SU-DHL-6 (cell line): ENCODE measurements around the gene SERTAD2.

Experiments used
- H2AFZ ChIP-seq: fragments of 200-600 bp; sonication (generic); 2 replicates; pipeline ENCODE4 v1.6.1; 2014; ENCODE audit warnings: low read depth, mild to moderate bottlenecking, moderate library complexity, mixed read lengths, antibody characterized with exemption, low read length; ENCODE audit not compliant: severe bottlenecking
- H3F3A ChIP-seq: fragments of 200-600 bp; shearing (Covaris generic); 2 replicates; pipeline ENCODE4 v1.6.0; 2016; ENCODE audit warnings: antibody characterized with exemption, mild to moderate bottlenecking; ENCODE audit not compliant: insufficient read depth
- H3K27ac ChIP-seq: fragments of 200-600 bp; sonication (generic); 2 replicates; pipeline ENCODE4 v1.5.1; 2016; ENCODE audit warnings: low read depth, mild to moderate bottlenecking, low read length, moderate library complexity, mixed read lengths
- H3K27me3 ChIP-seq: fragments of 200-600 bp; sonication (generic), shearing (Covaris generic); 2 replicates; pipeline ENCODE4 v1.6.0; 2014; ENCODE audit warnings: mild to moderate bottlenecking, low read length
- H3K36me3 ChIP-seq: fragments of 200-600 bp; sonication (generic); 2 replicates; pipeline ENCODE4 v1.6.1; 2014; ENCODE audit warnings: mild to moderate bottlenecking, low read length, mixed read lengths
- H3K4me2 ChIP-seq: fragments of 300-600, 200-600 bp; shearing (Covaris generic), sonication (generic); 2 replicates; pipeline ENCODE4 v1.6.0; 2014; ENCODE audit warnings: low read length, low read depth, mild to moderate bottlenecking; ENCODE audit not compliant: poor library complexity, severe bottlenecking
- H3K4me3 ChIP-seq: fragments of 200-600 bp; sonication (generic); 2 replicates; pipeline ENCODE4 v1.5.1; 2014; ENCODE audit warnings: antibody characterized with exemption, low read length, mild to moderate bottlenecking, mixed read lengths; ENCODE audit not compliant: insufficient read depth, poor library complexity, severe bottlenecking
- H3K79me2 ChIP-seq: fragments of 200-600 bp; sonication (generic); 2 replicates; pipeline ENCODE4 v1.6.1; 2014; ENCODE audit warnings: mild to moderate bottlenecking, low read length, moderate library complexity; ENCODE audit not compliant: insufficient read depth
- H3K9ac ChIP-seq: fragments of 200-600 bp; sonication (generic); 2 replicates; pipeline ENCODE4 v1.7.0; 2014; ENCODE audit warnings: mild to moderate bottlenecking, low read length
- H3K9me2 ChIP-seq: fragments of 200-600 bp; sonication (generic); replicated peaks from 2 replicates; pipeline ENCODE4 v1.6.1; 2014; ENCODE audit warnings: low read length; ENCODE audit not compliant: insufficient read depth
- H3K9me3 ChIP-seq: fragments of 200-600 bp; sonication (generic); 2 replicates; pipeline ENCODE4 v1.6.1; 2014; ENCODE audit warnings: low read length, mixed read lengths; ENCODE audit not compliant: insufficient read depth
- H4K20me1 ChIP-seq: fragments of 200-600 bp; sonication (generic); 2 replicates; pipeline ENCODE4 v1.6.1; 2014; ENCODE audit warnings: low read depth, mild to moderate bottlenecking, antibody characterized with exemption, low read length, moderate library complexity, mixed read lengths
- CTCF ChIP-seq: fragments of 200-600 bp; sonication (generic); IDR thresholded peaks from one replicate; pipeline ENCODE4 v1.5.1; 2017; ENCODE audit warnings: antibody characterized with exemption, mild to moderate bottlenecking, low read length, moderate library complexity; ENCODE audit not compliant: insufficient read depth, poor library complexity, severe bottlenecking
- EZH2phosphoT487 ChIP-seq: fragments of 200-600 bp; sonication (generic), shearing (Covaris generic); conservative IDR thresholded peaks from 2 replicates; pipeline ENCODE4 v1.6.1; 2018; ENCODE audit warnings: mild to moderate bottlenecking, antibody characterized with exemption, low read length, moderate library complexity, mixed read lengths

The SERTAD2 gene

GRCh38 chr2:64637000-64637635, 16.6 kb downstream of the SERTAD2 start:
- Histone ChIP-seq H2AFZ (no peak overlapping the region), H3K4me2 (peak overlapping the region; percentile 96), H3K27ac (peak overlapping the region; percentile 95), H3K79me2 (peaks cover 96% of the 10 kb centered on the region), H3F3A (peaks cover 48% of the 10 kb centered on the region), H3K9me2 (no peaks in the 10 kb centered on the region), H4K20me1 (peaks cover 3% of the 10 kb centered on the region; the same call in 1 of the 2 replicates), H3K27me3 (no peaks in the 10 kb centered on the region), H3K9ac (peak overlapping the region; percentile 17), H3K9me3 (no peaks in the 10 kb centered on the region), H3K36me3 (peaks cover 19% of the 10 kb centered on the region), H3K4me3 (peak overlapping the region; percentile 4)
- TF ChIP-seq CTCF (no peak), EZH2phosphoT487 (no peak)

GRCh38 chr2:64635976-64636911, 17.5 kb downstream of the SERTAD2 start:
- Histone ChIP-seq H3K4me3 (peak overlapping the region; percentile 4), H3K4me2 (peak overlapping the region; percentile 96), H4K20me1 (no peaks in the 10 kb centered on the region; the same call in 1 of the 2 replicates), H3K9me3 (no peaks in the 10 kb centered on the region), H3F3A (peaks cover 51% of the 10 kb centered on the region), H3K9ac (peak overlapping the region; percentile 17; the same call in 1 of the 2 replicates), H3K36me3 (peaks cover 24% of the 10 kb centered on the region), H3K27me3 (no peaks in the 10 kb centered on the region), H3K9me2 (no peaks in the 10 kb centered on the region), H2AFZ (no peak overlapping the region), H3K27ac (peak overlapping the region; percentile 95), H3K79me2 (peaks cover 91% of the 10 kb centered on the region)
- TF ChIP-seq EZH2phosphoT487: no peak

GRCh38 chr2:64634345-64635267, 19.1 kb downstream of the SERTAD2 start:
- no peak overlapping the region for H3K9ac ChIP-seq
- no peaks in the 10 kb centered on the region for H3K9me3 ChIP-seq
- H3K27ac ChIP-seq: no peak overlapping the region
- peaks cover 42% of the 10 kb centered on the region for H3F3A ChIP-seq
- H2AFZ ChIP-seq: no peak overlapping the region
- H4K20me1 ChIP-seq: no peaks in the 10 kb centered on the region; the same call in 1 of the 2 replicates
- peaks cover 75% of the 10 kb centered on the region for H3K79me2 ChIP-seq
- no peak overlapping the region for H3K4me3 ChIP-seq
- H3K27me3 ChIP-seq: no peaks in the 10 kb centered on the region
- H3K9me2 ChIP-seq: no peaks in the 10 kb centered on the region
- peaks cover 24% of the 10 kb centered on the region for H3K36me3 ChIP-seq
- no peak overlapping the region for H3K4me2 ChIP-seq
- TF ChIP-seq CTCF (no peak), EZH2phosphoT487 (no peak)
